Measurements from ENCODE around the gene MAP2K1. TPM values are rescaled to one million over a fixed set of nuclear protein-coding genes. Genes with fewer than 3 reads are reported as not detected.
A peak's percentile ranks its signal among the peaks of the same experiment; 100 is the strongest.

Gene MAP2K1
- total RNA-seq, 2 donors from 2014 or later: 83.3 to 98.1 TPM

- ATAC-seq (replicated peaks in 1 of 2) (no peak), DNase-seq (no peak)
- Mint-ChIP-seq H3K9me3 (no peaks in the 10 kb centered on the region), H3K27ac (no peak overlapping the region), H3K27me3 (ENCODE audit: low read depth) (no peaks in the 10 kb centered on the region), H3K4me3 (no peak overlapping the region), H3K36me3 (ENCODE audit: insufficient read depth in 2 of 2) (peaks cover 9 to 20% of the 10 kb centered on the region in 2 donors), H3K4me1 (ENCODE audit: low read depth) (peaks cover 39% of the 10 kb centered on the region)
These were observed 121.7 kb downstream of the MAP2K1 start for GRCh38 chr15:66508293-66508883.

GRCh38 chr15:66514586-66514985, 127.9 kb downstream of the MAP2K1 start:
- H3K9me3 Mint-ChIP-seq: no peaks in the 10 kb centered on the region
- H3K27me3 Mint-ChIP-seq (ENCODE audit: low read depth): no peaks in the 10 kb centered on the region
- DNase-seq (no peak), ATAC-seq (replicated peaks in 1 of 2) (no peak)
- no peak overlapping the region for H3K27ac Mint-ChIP-seq
- H3K4me3 Mint-ChIP-seq: no peak overlapping the region
- peaks cover 5 to 17% of the 10 kb centered on the region in 2 donors for H3K36me3 Mint-ChIP-seq (ENCODE audit: insufficient read depth in 2 of 2)
- H3K4me1 Mint-ChIP-seq (ENCODE audit: low read depth): no peaks in the 10 kb centered on the region

DNA sequence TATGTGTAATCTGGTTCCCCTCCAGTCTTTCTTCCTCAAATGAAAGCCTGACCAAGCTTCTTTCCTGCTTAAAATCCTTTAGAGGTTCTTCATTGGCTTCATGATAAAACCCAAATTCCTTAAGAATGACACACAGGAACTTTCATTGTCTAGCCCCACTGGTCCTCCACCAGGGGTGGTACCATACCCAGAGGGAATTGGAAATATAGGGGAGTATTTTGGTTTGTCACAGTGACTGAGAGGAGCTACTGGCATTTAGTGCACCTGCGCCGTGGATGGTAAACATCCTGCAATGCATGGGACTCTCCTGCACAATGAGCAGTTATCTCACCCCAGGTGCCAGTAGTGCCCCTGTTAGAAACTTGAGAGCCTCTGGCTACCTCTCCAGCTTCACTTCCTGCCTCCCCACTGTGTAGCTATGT, 129.2 kb downstream of the MAP2K1 start:
- Mint-ChIP-seq H3K27ac (peak overlapping the region; percentile 26), H3K4me1 (ENCODE audit: low read depth) (no peaks in the 10 kb centered on the region), H3K27me3 (ENCODE audit: low read depth) (no peaks in the 10 kb centered on the region), H3K4me3 (no peak overlapping the region), H3K36me3 (ENCODE audit: insufficient read depth in 2 of 2) (peaks cover 5 to 18% of the 10 kb centered on the region in 2 donors), H3K9me3 (no peaks in the 10 kb centered on the region)
- no peak for ATAC-seq (replicated peaks in 1 of 2)
- DNase-seq: no peak

- Mint-ChIP-seq H3K36me3 (ENCODE audit: insufficient read depth in 2 of 2) (peaks cover 4 to 28% of the 10 kb centered on the region in 2 donors), H3K27ac (no peak overlapping the region), H3K4me1 (ENCODE audit: low read depth) (no peaks in the 10 kb centered on the region), H3K9me3 (no peaks in the 10 kb centered on the region), H3K4me3 (no peak overlapping the region), H3K27me3 (ENCODE audit: low read depth) (no peaks in the 10 kb centered on the region)
- ATAC-seq (replicated peaks in 1 of 2) (no peak), DNase-seq (no peak)
These were observed 137.2 kb downstream of the MAP2K1 start for GRCh38 chr15:66523926-66524325.

DNA sequence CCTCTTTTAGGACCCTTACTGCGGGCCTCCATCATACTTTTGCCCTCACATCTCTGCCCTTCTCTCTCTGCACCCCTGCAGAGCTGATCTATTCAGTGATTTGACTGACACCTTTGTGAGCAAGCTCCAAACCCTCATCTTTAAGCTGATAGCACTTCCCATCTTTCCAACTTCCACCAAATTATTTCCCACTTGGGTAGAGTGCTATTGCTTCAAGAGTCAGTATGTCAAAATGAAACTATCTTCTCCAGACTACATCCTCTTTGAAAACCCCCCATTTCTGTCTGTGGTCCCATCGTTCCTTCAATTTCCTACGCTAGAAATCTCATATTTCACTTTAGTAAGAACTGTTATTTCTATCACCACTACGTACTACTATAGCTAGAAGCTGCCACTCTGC, 138.1 kb downstream of the MAP2K1 start:
- DNase-seq: no peak
- ATAC-seq (replicated peaks in 1 of 2): no peak
- H3K36me3 Mint-ChIP-seq (ENCODE audit: insufficient read depth in 2 of 2): peaks cover 5 to 26% of the 10 kb centered on the region in 2 donors
- H3K4me3 Mint-ChIP-seq: no peak overlapping the region
- no peaks in the 10 kb centered on the region for H3K27me3 Mint-ChIP-seq (ENCODE audit: low read depth)
- no peaks in the 10 kb centered on the region for H3K4me1 Mint-ChIP-seq (ENCODE audit: low read depth)
- no peak overlapping the region for H3K27ac Mint-ChIP-seq
- no peaks in the 10 kb centered on the region for H3K9me3 Mint-ChIP-seq

DNA sequence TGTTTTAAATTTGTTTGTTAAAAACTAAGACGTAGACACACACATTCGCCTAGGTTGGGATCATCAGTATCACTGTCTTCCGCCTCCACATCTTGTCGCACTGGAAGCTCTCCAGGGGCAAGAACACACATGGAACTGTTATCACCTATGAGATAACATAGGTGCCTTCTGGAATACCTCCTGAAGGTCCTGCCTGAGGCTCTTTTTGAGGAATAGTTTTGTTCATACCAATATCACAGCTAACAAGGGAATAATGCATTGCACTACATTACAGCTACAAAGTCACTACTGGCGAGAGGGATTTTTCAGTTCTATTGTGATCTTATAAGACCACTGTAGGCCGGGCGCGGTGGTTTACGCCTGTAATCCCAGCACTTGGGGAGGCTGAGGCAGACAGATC, 148.3 kb downstream of the MAP2K1 start:
- H3K36me3 Mint-ChIP-seq (ENCODE audit: insufficient read depth in 2 of 2): peaks cover 4 to 11% of the 10 kb centered on the region in 2 donors
- no peak overlapping the region for H3K27ac Mint-ChIP-seq
- ATAC-seq (replicated peaks in 1 of 2): no peak
- H3K9me3 Mint-ChIP-seq: no peaks in the 10 kb centered on the region
- H3K4me3 Mint-ChIP-seq: no peak overlapping the region
- no peaks in the 10 kb centered on the region for H3K4me1 Mint-ChIP-seq (ENCODE audit: low read depth)
- no peaks in the 10 kb centered on the region for H3K27me3 Mint-ChIP-seq (ENCODE audit: low read depth)
- DNase-seq: no peak

Other genes with a start within 250 kb of the MAP2K1 start
- gene MEGF11, start 133.2 kb upstream of the MAP2K1 start, total RNA-seq: not detected
- gene DIS3L, start 93.3 kb upstream of the MAP2K1 start, total RNA-seq: 10 to 100 TPM; 22.2 to 31.5 TPM
- 10 to 100 TPM; 22.9 to 35.8 TPM for gene TIPIN, start 30.2 kb upstream of the MAP2K1 start, total RNA-seq
- gene SNAPC5, start 110.8 kb downstream of the MAP2K1 start, total RNA-seq: 10 to 100 TPM; 29.9 to 32.2 TPM
- 1,000 to 10,000 TPM; 4,175 to 4,250 TPM for gene RPL4, start 117.9 kb downstream of the MAP2K1 start, total RNA-seq
- gene ZWILCH, start 118.4 kb downstream of the MAP2K1 start, total RNA-seq: 10 to 100 TPM; 25.0 to 25.1 TPM
- gene LCTL, start 179.1 kb downstream of the MAP2K1 start, total RNA-seq: not detected